SU-DHL-6 (cell line): Measurements from ENCODE around the gene NTNG1.

Source experiments
- CTCF ChIP-seq: fragments of 200-600 bp; sonication (generic); IDR thresholded peaks from one replicate; pipeline ENCODE4 v1.5.1; 2017; ENCODE audit warnings: antibody characterized with exemption, mild to moderate bottlenecking, low read length, moderate library complexity; ENCODE audit not compliant: insufficient read depth, poor library complexity, severe bottlenecking
- EZH2phosphoT487 ChIP-seq: fragments of 200-600 bp; sonication (generic), shearing (Covaris generic); conservative IDR thresholded peaks from 2 replicates; pipeline ENCODE4 v1.6.1; 2018; ENCODE audit warnings: mild to moderate bottlenecking, antibody characterized with exemption, low read length, moderate library complexity, mixed read lengths

DNA sequence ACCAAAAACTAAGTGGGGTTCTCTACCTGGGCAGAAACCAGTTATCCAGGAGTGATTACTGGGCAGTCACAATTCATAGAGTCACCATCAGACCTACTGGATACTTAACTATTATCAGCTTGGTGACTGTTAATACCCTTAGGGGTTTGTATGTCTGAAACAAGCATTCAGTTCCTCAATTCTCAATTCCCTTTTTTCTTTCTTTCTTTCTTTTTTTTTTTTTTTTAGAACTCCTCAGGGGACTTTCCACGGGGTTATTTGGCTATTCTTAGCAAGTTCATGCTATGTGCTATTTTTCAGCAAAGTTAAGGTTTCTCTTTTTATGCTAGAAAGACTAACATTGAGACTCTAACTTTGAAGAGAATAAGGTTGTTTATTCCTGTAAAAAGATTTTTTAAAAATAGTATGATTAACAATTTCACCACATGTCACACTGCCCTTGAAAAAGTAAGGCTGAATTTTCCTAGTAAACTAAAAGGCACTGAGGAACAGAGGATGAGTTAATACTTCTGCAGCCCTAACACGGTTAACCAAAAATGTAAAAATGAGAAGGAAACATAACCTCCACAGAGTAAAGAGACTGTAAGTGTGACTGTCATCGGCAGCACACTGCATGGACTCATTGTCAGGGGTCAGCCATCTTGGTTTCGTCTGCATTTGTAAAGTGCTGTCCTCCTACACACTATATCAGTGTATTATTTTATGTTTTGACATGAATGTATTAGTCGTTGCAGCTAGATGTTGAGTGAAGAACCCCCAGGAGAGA lies 310.2 kb downstream of the NTNG1 start:
- no peak for TF ChIP-seq CTCF
- no peak for TF ChIP-seq EZH2phosphoT487
